KMS-11 (cell line): ENCODE results near the gene HCN3.

Source experiments
- H2AFZ ChIP-seq: fragments of 200-600 bp; sonication (generic); 2 replicates; pipeline ENCODE4 v1.6.1; 2016; ENCODE audit warnings: antibody characterized with exemption, mixed run types, low read depth
- H3K27ac ChIP-seq: fragments of 200-600 bp; sonication (generic); 2 replicates; pipeline ENCODE4 v1.6.1; 2016; ENCODE audit warnings: mild to moderate bottlenecking, mixed run types
- H3K27me3 ChIP-seq: fragments of 200-600 bp; sonication (generic); 2 replicates; pipeline ENCODE4 v1.6.1; 2017; ENCODE audit warnings: mild to moderate bottlenecking, low read depth, mixed run types, moderate library complexity; ENCODE audit not compliant: insufficient read depth
- H3K36me3 ChIP-seq: fragments of 200-600 bp; sonication (generic); 2 replicates; pipeline ENCODE4 v1.6.1; 2017; ENCODE audit warnings: mild to moderate bottlenecking, mixed run types; ENCODE audit not compliant: insufficient read depth
- H3K4me1 ChIP-seq: fragments of 200-600 bp; sonication (generic); 2 replicates; pipeline ENCODE4 v1.6.1; 2016; ENCODE audit warnings: mild to moderate bottlenecking, low read depth, mixed run types; ENCODE audit not compliant: poor library complexity, severe bottlenecking
- H3K4me2 ChIP-seq: fragments of 200-600 bp; sonication (generic); 2 replicates; pipeline ENCODE4 v1.7.0; 2016; ENCODE audit warnings: mild to moderate bottlenecking, mixed run types
- H3K4me3 ChIP-seq: fragments of 200-600 bp; sonication (generic); IDR thresholded peaks from 2 replicates; pipeline ENCODE4 v1.6.1; 2017; ENCODE audit warnings: low read depth, low read length, mixed read lengths; ENCODE audit not compliant: insufficient read depth
- H3K79me2 ChIP-seq: fragments of 200-600 bp; sonication (generic); 2 replicates; pipeline ENCODE4 v1.6.1; 2016; ENCODE audit warnings: low read depth, mixed run types; ENCODE audit not compliant: insufficient read depth
- H3K9ac ChIP-seq: fragments of 200-600 bp; sonication (generic); 2 replicates; pipeline ENCODE4 v1.6.1; 2016; ENCODE audit warnings: mild to moderate bottlenecking, mixed run types
- H4K20me1 ChIP-seq: fragments of 200-600 bp; sonication (generic); 2 replicates; pipeline ENCODE4 v1.6.1; 2016; ENCODE audit warnings: mild to moderate bottlenecking, mixed run types; ENCODE audit not compliant: insufficient read depth
- CTCF ChIP-seq: fragments of 200-600 bp; sonication (generic); conservative IDR thresholded peaks from 2 replicates; pipeline ENCODE4 v1.6.1; 2017; ENCODE audit warnings: low read depth, mild to moderate bottlenecking, antibody characterized with exemption, low read length, moderate library complexity, mixed read lengths

The HCN3 gene

GRCh38 chr1:155296661-155297060 lies 19.4 kb downstream of the HCN3 start:
- H2AFZ ChIP-seq: no peak overlapping the region
- H3K9ac ChIP-seq: no peak overlapping the region
- H3K36me3 ChIP-seq: no peaks in the 10 kb centered on the region
- no peak overlapping the region for H3K27ac ChIP-seq
- peaks cover 34% of the 10 kb centered on the region; the same call in 1 of the 2 replicates for H3K27me3 ChIP-seq
- no peak overlapping the region for H3K4me2 ChIP-seq
- TF ChIP-seq CTCF: no peak
- H3K4me3 ChIP-seq: no peak overlapping the region
- no peaks in the 10 kb centered on the region for H3K79me2 ChIP-seq
- H4K20me1 ChIP-seq: no peaks in the 10 kb centered on the region
- no peaks in the 10 kb centered on the region for H3K4me1 ChIP-seq

GRCh38 chr1:155297384-155297783 lies 20.1 kb downstream of the HCN3 start:
- H3K79me2 ChIP-seq: no peaks in the 10 kb centered on the region
- H4K20me1 ChIP-seq: no peaks in the 10 kb centered on the region
- H3K27ac ChIP-seq: no peak overlapping the region
- no peak overlapping the region for H3K9ac ChIP-seq
- no peak overlapping the region for H3K4me3 ChIP-seq
- no peak for TF ChIP-seq CTCF
- H3K4me1 ChIP-seq: no peaks in the 10 kb centered on the region
- no peak overlapping the region for H3K4me2 ChIP-seq
- peaks cover 27% of the 10 kb centered on the region; the same call in 1 of the 2 replicates for H3K27me3 ChIP-seq
- H3K36me3 ChIP-seq: no peaks in the 10 kb centered on the region
- no peak overlapping the region for H2AFZ ChIP-seq

- TF ChIP-seq CTCF: no peak
- no peaks in the 10 kb centered on the region for H3K4me1 ChIP-seq
- H3K4me2 ChIP-seq: no peak overlapping the region
- peaks cover 15% of the 10 kb centered on the region; the same call in 1 of the 2 replicates for H3K27me3 ChIP-seq
- H4K20me1 ChIP-seq: no peaks in the 10 kb centered on the region
- H3K9ac ChIP-seq: no peak overlapping the region
- H3K36me3 ChIP-seq: no peaks in the 10 kb centered on the region
- H3K27ac ChIP-seq: no peak overlapping the region
- no peaks in the 10 kb centered on the region for H3K79me2 ChIP-seq
- H2AFZ ChIP-seq: no peak overlapping the region
- H3K4me3 ChIP-seq: no peak overlapping the region
Measured at GRCh38 chr1:155300024-155300423, 22.8 kb downstream of the HCN3 start.

DNA sequence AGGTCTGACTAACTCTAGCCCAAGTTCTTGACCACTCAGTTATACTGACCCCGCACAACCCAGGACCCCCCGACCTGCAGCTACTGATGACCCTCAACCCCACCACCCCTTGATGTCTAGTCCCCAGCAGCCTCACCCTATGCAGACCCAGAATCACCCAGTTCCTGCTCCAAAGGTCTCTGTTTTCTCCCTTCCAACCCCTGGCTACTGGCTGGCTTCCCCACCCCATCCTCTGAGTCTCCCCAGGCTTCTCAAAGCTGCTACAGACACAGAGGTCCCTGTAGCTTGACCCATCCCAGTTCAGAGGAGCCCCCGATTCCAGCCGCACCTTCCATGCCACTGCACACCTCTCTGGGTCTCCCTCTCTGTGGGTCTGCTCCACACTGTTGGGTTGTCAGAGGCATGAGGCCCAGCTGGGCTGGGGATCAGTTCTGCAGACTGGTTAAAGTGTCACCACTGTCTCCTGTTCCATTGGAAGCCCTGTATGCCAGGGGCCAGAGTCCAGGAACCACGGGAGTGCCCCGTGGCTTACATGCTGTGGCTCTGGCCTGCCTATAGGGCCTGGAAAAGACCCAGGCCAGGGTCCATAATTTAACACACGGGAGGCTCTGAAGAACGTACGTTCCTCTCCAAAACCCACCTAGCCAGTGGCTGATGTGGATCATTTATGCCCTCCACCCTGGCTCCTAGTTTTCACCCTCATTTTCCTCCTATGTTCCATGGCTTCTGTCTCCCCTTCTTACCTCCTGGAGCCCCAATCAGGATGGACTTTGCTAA lies 23.5 kb downstream of the HCN3 start:
- Histone ChIP-seq H3K4me1 (no peaks in the 10 kb centered on the region), H3K4me2 (no peak overlapping the region), H3K9ac (no peak overlapping the region), H4K20me1 (no peaks in the 10 kb centered on the region), H3K27ac (no peak overlapping the region), H3K27me3 (peaks cover 15% of the 10 kb centered on the region; the same call in 1 of the 2 replicates), H3K36me3 (no peaks in the 10 kb centered on the region), H2AFZ (no peak overlapping the region), H3K79me2 (no peaks in the 10 kb centered on the region), H3K4me3 (no peak overlapping the region)
- TF ChIP-seq CTCF: no peak
